ENCODE measurements around the gene MORC2. TPM values are rescaled to one million over a fixed set of nuclear protein-coding genes. Genes with fewer than 3 reads are reported as not detected.

The MORC2 gene
- total and polyA plus RNA-seq, 2 donors: 10.7 to 45.1 TPM

DNA sequence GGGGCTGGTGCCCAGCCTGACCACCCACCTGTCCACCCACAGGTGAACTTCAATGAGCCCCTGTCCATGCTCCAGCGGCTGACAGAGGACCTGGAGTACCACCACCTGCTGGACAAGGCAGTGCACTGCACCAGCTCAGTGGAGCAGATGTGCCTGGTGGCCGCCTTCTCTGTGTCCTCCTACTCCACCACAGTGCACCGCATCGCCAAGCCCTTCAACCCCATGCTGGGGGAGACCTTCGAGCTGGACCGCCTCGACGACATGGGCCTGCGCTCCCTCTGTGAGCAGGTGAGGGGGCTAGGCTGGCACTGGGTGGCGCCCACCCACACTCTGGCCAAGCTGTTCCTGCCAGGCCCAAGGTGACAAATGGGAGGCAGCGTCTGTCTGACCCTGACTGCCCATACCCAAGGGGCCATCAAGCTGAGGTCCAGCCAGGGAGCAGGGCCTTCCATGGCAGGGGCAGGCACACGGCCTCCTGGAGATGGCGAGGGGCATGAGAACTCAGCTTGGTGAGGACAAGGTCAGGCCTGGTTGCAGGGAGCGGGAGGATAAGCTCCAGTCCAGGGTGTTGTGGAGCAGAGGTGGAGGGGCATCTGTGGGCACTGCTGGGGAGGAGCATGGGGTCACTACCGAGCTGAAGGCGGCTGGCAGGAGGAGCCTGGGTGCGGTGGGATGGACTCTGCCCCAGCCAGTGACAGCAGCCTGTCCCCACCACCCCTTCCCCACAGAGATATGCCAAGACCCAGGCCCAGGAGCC, 77.7 kb downstream of the MORC2 start:
- peak in 2 of 9 donors; percentile 13 to 15 for DNase-seq (ENCODE audit: low read depth in 6 of 9, low spot score in 9 of 9)
- Histone ChIP-seq H3K4me1 (ENCODE audit: control insufficient read depth in 2 of 2, insufficient read depth in 2 of 2, low read length in 2 of 2) (no peaks in the 10 kb centered on the region), H3K27ac (ENCODE audit: low read depth in 1 of 2, low read length in 1 of 2) (no peak overlapping the region), H3K27me3 (ENCODE audit: control insufficient read depth in 2 of 2, insufficient read depth in 1 of 2, low read length in 1 of 2) (no peaks in the 10 kb centered on the region), H3K36me3 (ENCODE audit: control insufficient read depth in 2 of 2, insufficient read depth in 2 of 2, low read length in 1 of 2) (no peaks in the 10 kb centered on the region), H3K9me3 (ENCODE audit: control insufficient read depth in 2 of 2, insufficient read depth in 1 of 2, low read length in 1 of 2) (no peaks in the 10 kb centered on the region), H3K4me3 (ENCODE audit: low read length in 2 of 2) (no peak overlapping the region)
- WGBS: 94% methylated on average over 17 of the region's 17 CpGs

DNA sequence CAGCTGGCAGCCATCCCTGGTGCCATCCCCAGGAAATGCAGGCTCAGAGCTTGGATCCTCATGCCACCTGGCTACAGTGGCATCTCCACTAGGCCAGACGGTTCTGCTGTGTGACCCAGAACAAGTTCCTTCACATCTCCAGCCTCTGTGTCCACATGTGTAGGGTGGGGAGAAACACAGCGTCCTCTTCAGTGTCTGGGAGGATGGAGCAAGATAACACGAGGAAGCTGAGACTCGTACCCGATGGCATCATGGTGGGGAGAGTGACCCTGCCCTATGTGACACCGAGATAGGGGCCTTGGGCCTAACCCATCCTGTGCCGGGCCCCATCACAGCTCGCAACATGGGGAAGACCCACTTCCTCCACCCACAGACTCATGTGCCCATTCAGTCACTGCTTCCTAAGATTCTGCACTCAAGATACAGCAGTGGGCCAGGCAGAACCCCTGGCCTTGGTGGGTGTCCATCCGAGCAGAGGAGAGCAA, 78.5 kb downstream of the MORC2 start:
- Histone ChIP-seq H3K27me3 (ENCODE audit: control insufficient read depth in 2 of 2, insufficient read depth in 1 of 2, low read length in 1 of 2) (no peaks in the 10 kb centered on the region), H3K36me3 (ENCODE audit: control insufficient read depth in 2 of 2, insufficient read depth in 2 of 2, low read length in 1 of 2) (no peaks in the 10 kb centered on the region), H3K4me3 (ENCODE audit: low read length in 2 of 2) (no peak overlapping the region), H3K9me3 (ENCODE audit: control insufficient read depth in 2 of 2, insufficient read depth in 1 of 2, low read length in 1 of 2) (no peaks in the 10 kb centered on the region), H3K4me1 (ENCODE audit: control insufficient read depth in 2 of 2, insufficient read depth in 2 of 2, low read length in 2 of 2) (no peaks in the 10 kb centered on the region), H3K27ac (ENCODE audit: low read depth in 1 of 2, low read length in 1 of 2) (no peak overlapping the region)
- 95% methylated on average over 9 of the region's 9 CpGs for WGBS
- DNase-seq (ENCODE audit: low read depth in 6 of 9, low spot score in 9 of 9): no peak

DNA sequence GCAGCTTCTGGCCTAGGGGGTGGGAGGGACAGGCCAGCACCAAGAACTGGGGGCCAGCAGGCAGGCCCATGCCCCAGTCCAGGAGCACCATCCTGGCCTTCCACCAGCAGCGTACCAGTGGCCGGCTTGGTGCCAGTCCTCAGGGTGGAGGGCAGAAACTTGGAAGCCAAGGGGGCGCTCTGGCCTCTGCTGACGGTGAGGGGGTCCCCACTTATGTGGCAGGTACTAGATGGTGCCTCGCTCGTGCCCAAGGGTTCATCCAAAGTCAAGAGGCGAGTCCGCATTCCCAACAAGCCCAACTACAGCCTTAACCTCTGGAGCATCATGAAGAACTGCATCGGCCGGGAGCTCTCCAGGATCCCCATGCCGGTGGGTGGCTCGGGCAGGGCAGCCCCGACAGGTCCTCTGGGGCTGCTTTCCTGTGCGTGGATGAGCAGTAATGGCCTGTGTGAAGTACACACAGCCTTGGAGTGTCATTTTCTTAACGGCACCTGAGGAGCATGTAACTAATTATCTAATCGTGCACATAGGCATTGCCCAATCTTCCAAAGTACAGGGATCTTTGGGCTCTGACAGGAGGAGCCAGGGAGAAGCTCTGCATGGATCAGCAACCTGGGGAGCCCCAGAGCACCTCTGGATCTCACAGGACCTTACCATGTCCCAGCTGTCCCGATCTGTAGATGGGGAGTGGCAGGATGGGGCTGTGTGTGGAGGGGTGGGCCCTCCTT, 79.1 kb downstream of the MORC2 start:
- no peak overlapping the region for H3K4me3 ChIP-seq (ENCODE audit: low read length in 2 of 2)
- no peaks in the 10 kb centered on the region for H3K9me3 ChIP-seq (ENCODE audit: control insufficient read depth in 2 of 2, insufficient read depth in 1 of 2, low read length in 1 of 2)
- H3K27me3 ChIP-seq (ENCODE audit: control insufficient read depth in 2 of 2, insufficient read depth in 1 of 2, low read length in 1 of 2): no peaks in the 10 kb centered on the region
- H3K4me1 ChIP-seq (ENCODE audit: control insufficient read depth in 2 of 2, insufficient read depth in 2 of 2, low read length in 2 of 2): no peaks in the 10 kb centered on the region
- 95% methylated on average over 17 of the region's 17 CpGs for WGBS
- no peaks in the 10 kb centered on the region for H3K36me3 ChIP-seq (ENCODE audit: control insufficient read depth in 2 of 2, insufficient read depth in 2 of 2, low read length in 1 of 2)
- no peak overlapping the region for H3K27ac ChIP-seq (ENCODE audit: low read depth in 1 of 2, low read length in 1 of 2)
- DNase-seq (ENCODE audit: low read depth in 6 of 9, low spot score in 9 of 9): no peak

DNA sequence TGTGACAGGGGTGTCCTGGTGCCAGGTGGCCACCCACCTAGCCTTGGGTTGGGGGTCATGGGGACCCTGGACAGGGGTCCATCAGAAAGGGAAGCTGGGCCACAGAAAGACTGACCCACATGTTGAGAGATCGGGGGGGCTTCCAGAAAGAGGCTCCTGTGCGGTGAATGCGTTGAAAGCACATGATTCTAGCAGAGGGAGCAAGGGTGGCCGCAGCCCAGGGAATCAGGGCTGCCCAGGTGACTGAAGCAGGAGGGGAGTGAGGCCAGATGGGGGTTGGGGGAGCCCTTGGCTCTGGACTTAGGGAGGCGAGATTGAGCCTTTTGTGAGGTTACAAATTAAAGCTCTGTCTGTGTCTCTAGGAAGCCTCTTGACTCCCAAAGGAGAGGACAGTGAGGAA, 80.7 kb downstream of the MORC2 start:
- no peak for DNase-seq (ENCODE audit: low read depth in 6 of 9, low spot score in 9 of 9)
- WGBS: 97% methylated on average over 5 of the region's 5 CpGs
- no peak overlapping the region for H3K4me3 ChIP-seq (ENCODE audit: low read length in 2 of 2)
- H3K27me3 ChIP-seq (ENCODE audit: control insufficient read depth in 2 of 2, insufficient read depth in 1 of 2, low read length in 1 of 2): no peaks in the 10 kb centered on the region
- no peaks in the 10 kb centered on the region for H3K9me3 ChIP-seq (ENCODE audit: control insufficient read depth in 2 of 2, insufficient read depth in 1 of 2, low read length in 1 of 2)
- H3K4me1 ChIP-seq (ENCODE audit: control insufficient read depth in 2 of 2, insufficient read depth in 2 of 2, low read length in 2 of 2): no peaks in the 10 kb centered on the region
- no peaks in the 10 kb centered on the region for H3K36me3 ChIP-seq (ENCODE audit: control insufficient read depth in 2 of 2, insufficient read depth in 2 of 2, low read length in 1 of 2)
- no peak overlapping the region for H3K27ac ChIP-seq (ENCODE audit: low read depth in 1 of 2, low read length in 1 of 2)

DNA sequence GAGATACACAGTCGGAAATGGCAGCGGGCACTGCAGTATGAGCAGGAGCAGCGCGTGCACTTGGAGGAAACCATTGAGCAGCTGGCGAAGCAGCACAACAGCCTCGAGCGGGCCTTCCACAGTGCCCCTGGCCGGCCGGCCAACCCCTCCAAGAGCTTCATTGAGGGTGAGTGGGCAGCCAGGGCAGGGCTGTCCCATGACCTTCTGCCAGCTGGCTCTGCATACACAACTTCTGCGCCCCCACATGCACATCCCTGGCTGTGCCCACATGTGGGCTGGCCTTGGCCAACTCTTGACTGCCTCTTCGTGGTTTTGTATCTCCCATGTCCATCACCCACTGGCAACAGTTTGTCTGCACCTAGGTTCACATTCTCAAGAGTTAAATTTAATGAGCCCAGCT, 81.1 kb downstream of the MORC2 start:
- 97% methylated on average over 11 of the region's 11 CpGs for WGBS
- Histone ChIP-seq H3K36me3 (ENCODE audit: control insufficient read depth in 2 of 2, insufficient read depth in 2 of 2, low read length in 1 of 2) (no peaks in the 10 kb centered on the region), H3K27ac (ENCODE audit: low read depth in 1 of 2, low read length in 1 of 2) (no peak overlapping the region), H3K4me1 (ENCODE audit: control insufficient read depth in 2 of 2, insufficient read depth in 2 of 2, low read length in 2 of 2) (no peaks in the 10 kb centered on the region), H3K9me3 (ENCODE audit: control insufficient read depth in 2 of 2, insufficient read depth in 1 of 2, low read length in 1 of 2) (no peaks in the 10 kb centered on the region), H3K4me3 (ENCODE audit: low read length in 2 of 2) (no peak overlapping the region), H3K27me3 (ENCODE audit: control insufficient read depth in 2 of 2, insufficient read depth in 1 of 2, low read length in 1 of 2) (no peaks in the 10 kb centered on the region)
- no peak for DNase-seq (ENCODE audit: low read depth in 6 of 9, low spot score in 9 of 9)

DNA sequence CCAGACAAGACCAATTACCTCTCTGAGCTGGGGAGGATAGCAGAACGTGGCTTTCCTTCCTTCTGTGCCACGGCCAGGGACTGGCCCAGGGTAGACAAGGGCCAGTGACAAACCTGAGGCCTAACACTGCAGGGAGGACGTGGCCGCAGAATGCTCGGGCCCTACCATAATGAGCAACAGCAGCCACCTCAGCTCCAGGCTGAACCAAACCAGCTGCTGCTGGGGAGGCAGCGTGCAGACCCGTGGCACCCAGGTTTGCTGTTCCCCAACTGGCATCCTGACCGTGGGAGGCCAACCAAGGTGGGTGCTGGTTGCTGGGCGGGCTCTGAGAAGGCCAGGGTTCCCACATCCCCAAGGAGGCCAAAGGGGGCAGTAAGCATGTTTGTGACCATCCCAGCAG, 83.0 kb downstream of the MORC2 start:
- DNase-seq (ENCODE audit: low read depth in 6 of 9, low spot score in 9 of 9): no peak

DNA sequence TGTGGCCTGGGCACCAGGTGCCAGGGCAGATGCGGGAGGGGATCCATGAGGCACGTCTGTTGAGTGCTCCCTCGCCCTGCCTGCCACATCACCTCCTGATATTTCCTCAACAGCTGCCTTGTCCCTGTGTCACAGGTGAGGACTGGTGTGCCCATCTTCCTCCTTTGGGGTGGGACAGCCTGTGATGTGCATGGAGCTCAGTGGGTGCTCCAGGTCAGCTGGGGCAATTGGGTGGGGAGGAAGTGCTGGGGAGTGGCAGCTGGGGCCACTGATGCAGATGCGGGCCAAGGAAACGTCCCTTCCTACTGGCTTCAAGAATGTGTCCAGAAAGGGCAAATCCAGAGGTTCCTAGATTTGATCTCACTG, 83.6 kb downstream of the MORC2 start:
- Histone ChIP-seq H3K4me1 (ENCODE audit: control insufficient read depth in 2 of 2, insufficient read depth in 2 of 2, low read length in 2 of 2) (no peaks in the 10 kb centered on the region), H3K9me3 (ENCODE audit: control insufficient read depth in 2 of 2, insufficient read depth in 1 of 2, low read length in 1 of 2) (no peaks in the 10 kb centered on the region), H3K4me3 (ENCODE audit: low read length in 2 of 2) (no peak overlapping the region), H3K27ac (ENCODE audit: low read depth in 1 of 2, low read length in 1 of 2) (no peak overlapping the region), H3K27me3 (ENCODE audit: control insufficient read depth in 2 of 2, insufficient read depth in 1 of 2, low read length in 1 of 2) (no peaks in the 10 kb centered on the region), H3K36me3 (ENCODE audit: control insufficient read depth in 2 of 2, insufficient read depth in 2 of 2, low read length in 1 of 2) (no peaks in the 10 kb centered on the region)
- no peak for DNase-seq (ENCODE audit: low read depth in 6 of 9, low spot score in 9 of 9)
- 95% methylated on average over 5 of the region's 5 CpGs for WGBS

More for the DNA sequence above, 83.0 kb downstream of the MORC2 start:
- 94% methylated on average over 9 of the region's 9 CpGs for WGBS
- Histone ChIP-seq H3K4me1 (ENCODE audit: control insufficient read depth in 2 of 2, insufficient read depth in 2 of 2, low read length in 2 of 2) (no peaks in the 10 kb centered on the region), H3K27ac (ENCODE audit: low read depth in 1 of 2, low read length in 1 of 2) (no peak overlapping the region), H3K9me3 (ENCODE audit: control insufficient read depth in 2 of 2, insufficient read depth in 1 of 2, low read length in 1 of 2) (no peaks in the 10 kb centered on the region), H3K27me3 (ENCODE audit: control insufficient read depth in 2 of 2, insufficient read depth in 1 of 2, low read length in 1 of 2) (no peaks in the 10 kb centered on the region), H3K36me3 (ENCODE audit: control insufficient read depth in 2 of 2, insufficient read depth in 2 of 2, low read length in 1 of 2) (no peaks in the 10 kb centered on the region), H3K4me3 (ENCODE audit: low read length in 2 of 2) (no peak overlapping the region)

DNA sequence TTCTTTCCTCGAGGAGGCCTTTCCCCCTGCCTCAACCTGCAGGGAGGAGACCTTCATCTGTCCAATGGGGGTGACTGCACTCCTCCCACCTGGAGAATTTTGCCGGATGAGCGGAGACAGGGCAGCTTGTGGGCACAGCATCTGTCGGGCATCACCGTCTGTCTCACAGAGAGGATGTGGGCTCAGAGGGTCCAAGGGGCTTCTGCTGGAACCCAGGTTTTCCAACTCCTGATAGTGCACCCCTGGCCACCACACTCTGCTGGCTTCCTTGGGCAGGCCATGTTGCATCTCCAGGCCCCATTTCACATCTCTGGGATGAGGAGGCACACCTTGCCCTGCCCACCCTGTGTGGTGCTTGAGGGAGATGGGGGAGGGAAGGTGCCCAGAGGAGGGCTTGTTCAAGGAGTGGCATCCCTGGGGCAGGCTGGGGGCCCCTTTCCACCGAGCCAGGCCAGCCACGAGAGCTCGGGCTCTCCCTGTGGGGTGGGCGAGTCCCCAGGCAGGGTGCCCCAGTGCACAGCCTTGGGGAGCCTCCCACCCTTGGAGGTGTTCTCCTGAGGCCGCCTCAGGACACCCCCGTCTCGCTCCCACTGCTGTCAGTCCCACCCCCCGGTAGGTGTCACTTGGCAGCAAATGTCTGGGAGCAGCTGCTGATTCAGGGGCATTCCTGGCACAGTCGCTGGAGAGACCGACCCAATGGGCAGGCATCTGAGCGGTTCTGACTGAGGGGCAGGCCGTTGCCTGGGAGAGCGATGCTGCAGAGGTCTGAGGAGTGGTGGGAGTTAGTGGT, 84.2 kb downstream of the MORC2 start:
- H3K4me3 ChIP-seq (ENCODE audit: low read length in 2 of 2): no peak overlapping the region
- H3K27ac ChIP-seq (ENCODE audit: low read depth in 1 of 2, low read length in 1 of 2): no peak overlapping the region
- no peak for DNase-seq (ENCODE audit: low read depth in 6 of 9, low spot score in 9 of 9)
- peaks cover 0 to under 1% of the 10 kb centered on the region in 2 donors for H3K4me1 ChIP-seq (ENCODE audit: control insufficient read depth in 2 of 2, insufficient read depth in 2 of 2, low read length in 2 of 2)
- H3K27me3 ChIP-seq (ENCODE audit: control insufficient read depth in 2 of 2, insufficient read depth in 1 of 2, low read length in 1 of 2): no peaks in the 10 kb centered on the region
- 96% methylated on average over 18 of the region's 18 CpGs for WGBS
- no peaks in the 10 kb centered on the region for H3K36me3 ChIP-seq (ENCODE audit: control insufficient read depth in 2 of 2, insufficient read depth in 2 of 2, low read length in 1 of 2)
- no peaks in the 10 kb centered on the region for H3K9me3 ChIP-seq (ENCODE audit: control insufficient read depth in 2 of 2, insufficient read depth in 1 of 2, low read length in 1 of 2)
